Measurements from ENCODE around the gene SIGLEC1. TPM values are rescaled to one million over a fixed set of nuclear protein-coding genes. Genes with fewer than 3 reads are reported as not detected.

SIGLEC1 gene
- total and polyA plus RNA-seq, 2 of the 8 experiments (the other 6 are each of a cell fraction or from before 2014, with no cell fraction given) = 0.02 TPM; not detected in 1

DNA sequence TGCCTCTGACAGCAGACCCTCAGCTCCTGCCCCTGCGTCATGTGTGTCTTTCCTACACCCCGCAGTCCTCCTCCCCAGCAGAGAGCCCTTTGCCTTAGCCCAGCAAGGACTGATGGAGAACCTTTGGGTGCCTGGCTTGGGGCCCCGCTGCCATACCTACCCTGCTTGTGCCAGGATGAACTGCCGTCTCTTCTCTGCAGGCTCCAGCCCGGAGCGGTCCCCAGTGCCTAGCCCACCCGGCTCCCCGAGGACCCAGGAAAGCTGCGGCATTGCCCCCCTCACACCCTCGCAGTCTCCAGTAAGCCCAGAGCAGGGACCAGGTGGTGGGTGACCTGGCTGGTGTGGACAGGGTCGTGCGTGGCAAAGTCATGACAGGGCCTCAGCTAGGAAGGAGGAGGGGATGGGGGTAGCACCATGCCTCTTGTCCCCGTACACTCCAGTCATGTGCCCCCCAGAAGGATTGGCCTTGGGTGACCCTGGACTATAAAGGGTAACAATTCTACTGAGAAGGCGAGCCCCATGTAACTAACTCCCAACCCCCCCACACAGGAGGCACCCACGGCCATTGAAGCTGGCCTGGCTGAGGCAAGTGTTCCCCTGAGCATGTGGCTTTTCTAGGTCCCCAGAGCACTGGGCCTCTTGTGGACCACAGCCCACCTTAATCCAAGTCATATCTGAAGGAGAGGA is 28.4 kb upstream of the SIGLEC1 start:
- Histone ChIP-seq H3K23me2 (ENCODE audit: low read depth, low read length) (peaks cover 6% of the 10 kb centered on the region; the same call in 1 of the 2 replicates), H2BK120ac (replicated peaks; ENCODE audit: low read depth, low read length) (no peak overlapping the region), H2BK15ac (ENCODE audit: low read length) (no peak overlapping the region), H3K9ac (replicated peaks in 1 of 4; ENCODE audit: extremely low read depth in 1 of 4, low read depth in 3 of 4, low read length in 3 of 4) (no peak overlapping the region), H2BK20ac (ENCODE audit: low read length) (0 out of 2 replicates have a peak overlapping the region, but pooled peaks have one; percentile 22), H2AFZ (ENCODE audit: low read length) (no peak overlapping the region), H3K4me3 (ENCODE audit: extremely low read depth in 1 of 4, insufficient read depth in 2 of 4, low read depth in 3 of 4, low read length in 4 of 4) (no peak overlapping the region), H4K8ac (ENCODE audit: extremely low read depth, insufficient read depth, low read length) (no peak overlapping the region), H3K4ac (replicated peaks; ENCODE audit: insufficient read length, low read depth, low read length) (no peak overlapping the region), H2BK5ac (ENCODE audit: low read depth, low read length) (no peak overlapping the region), H3K79me2 (ENCODE audit: control insufficient read depth in 1 of 2, insufficient read depth in 2 of 2, low read length in 2 of 2) (no peaks in the 10 kb centered on the region), H3K23ac (ENCODE audit: insufficient read length) (no peak overlapping the region), H3K56ac (replicated peaks; ENCODE audit: insufficient read length, low read depth, low read length) (no peak overlapping the region), H4K20me1 (replicated peaks in 1 of 2; ENCODE audit: control insufficient read depth in 1 of 2, insufficient read depth in 2 of 2, low read length in 2 of 2) (no peaks in the 10 kb centered on the region), H4K91ac (replicated peaks; ENCODE audit: insufficient read length, low read length) (no peak overlapping the region), H3K27me3 (replicated peaks in 1 of 4; ENCODE audit: control insufficient read depth in 3 of 4, extremely low read depth in 1 of 4, insufficient read depth in 3 of 4, low read length in 3 of 4) (peaks cover 0 to 4% (median 1%) of the 10 kb centered on the region in 4 experiments; a peak in 3 of 7 replicates), H2BK12ac (ENCODE audit: low read depth, low read length) (0 out of 2 replicates have a peak overlapping the region, but pooled peaks have one; percentile 0), H3K4me2 (ENCODE audit: insufficient read depth in 1 of 2, low read depth in 2 of 2, low read length in 2 of 2) (no peak overlapping the region), H3K4me1 (replicated peaks in 1 of 4; ENCODE audit: control insufficient read depth in 3 of 4, insufficient read depth in 4 of 4, low read length in 3 of 4) (peaks cover 0 to 21% (median 14%) of the 10 kb centered on the region in 4 experiments; a peak in 6 of 7 replicates), H3K27ac (ENCODE audit: low read depth, low read length) (no peak overlapping the region), H3K9me3 (ENCODE audit: insufficient read depth in 2 of 2, low read depth in 1 of 2, low read length in 1 of 2) (no peaks in the 10 kb centered on the region), H3K79me1 (ENCODE audit: low read depth, low read length) (no peaks in the 10 kb centered on the region), H4K5ac (ENCODE audit: insufficient read length, low read depth, low read length) (no peak overlapping the region), H3K14ac (ENCODE audit: insufficient read length) (no peak overlapping the region), H3K18ac (ENCODE audit: extremely low read depth, low read length) (no peak overlapping the region), H2AK5ac (ENCODE audit: low read depth, low read length) (no peak overlapping the region), H3K36me3 (ENCODE audit: control insufficient read depth in 2 of 4, insufficient read depth in 4 of 4, low read length in 3 of 4) (no peaks in the 10 kb centered on the region)
- CTCF ChIA-PET (ENCODE audit: partially characterized antibody) = interaction anchor here (0.6 to 18.5 kb wide), 18 partner anchors 13 to 185 kb away, joined by 3 to 308 read pairs (median 5); partner anchors contain the start of gene SIGLEC1
- no peak for TF ChIP-seq SP1 (IDR thresholded peaks at IDR 0.05; ENCODE audit: low read depth, low read length)
- 85% methylated on average over 11 of the region's 15 CpGs; no CpG with 5 or more reads in 1 of the 2 experiments for WGBS, 2 experiments (ENCODE audit: extremely low coverage in 1 of 2, insufficient coverage in 1 of 2, insufficient read length in 1 of 2, insufficient replicate concordance in 2 of 2, low coverage in 1 of 2, low lambda C conversion rate in 2 of 2, missing lambda C conversion rate in 1 of 2)
- DNase-seq (ENCODE audit: low read depth in 1 of 2, low spot score in 2 of 2) (no peak), FAIRE-seq (no peak)
- POLR2A ChIA-PET (ENCODE audit: partially characterized antibody) = interaction anchor here (0.9 to 2.2 kb wide), 6 partner anchors 11 to 64 kb away, joined by 3 to 9 read pairs (median 4); partner anchors contain the start of genes ADAM33 and ADISSP

All from H1 (cell line).